HPDE6-E6E7 (cell line): ENCODE results near the gene ELMO1.

Experiments
- DNase-seq: peaks from one replicate; pipeline ENCODE4 v3.0.0; 2011; ENCODE audit warnings: missing footprints; ENCODE audit errors: extremely low spot score

ELMO1 gene

GRCh38 chr7:36884910-36885309 lies 563.8 kb downstream of the ELMO1 start:
- DNase-seq = no peak

GRCh38 chr7:36884351-36884750 lies 564.3 kb downstream of the ELMO1 start:
- no peak for DNase-seq

DNA sequence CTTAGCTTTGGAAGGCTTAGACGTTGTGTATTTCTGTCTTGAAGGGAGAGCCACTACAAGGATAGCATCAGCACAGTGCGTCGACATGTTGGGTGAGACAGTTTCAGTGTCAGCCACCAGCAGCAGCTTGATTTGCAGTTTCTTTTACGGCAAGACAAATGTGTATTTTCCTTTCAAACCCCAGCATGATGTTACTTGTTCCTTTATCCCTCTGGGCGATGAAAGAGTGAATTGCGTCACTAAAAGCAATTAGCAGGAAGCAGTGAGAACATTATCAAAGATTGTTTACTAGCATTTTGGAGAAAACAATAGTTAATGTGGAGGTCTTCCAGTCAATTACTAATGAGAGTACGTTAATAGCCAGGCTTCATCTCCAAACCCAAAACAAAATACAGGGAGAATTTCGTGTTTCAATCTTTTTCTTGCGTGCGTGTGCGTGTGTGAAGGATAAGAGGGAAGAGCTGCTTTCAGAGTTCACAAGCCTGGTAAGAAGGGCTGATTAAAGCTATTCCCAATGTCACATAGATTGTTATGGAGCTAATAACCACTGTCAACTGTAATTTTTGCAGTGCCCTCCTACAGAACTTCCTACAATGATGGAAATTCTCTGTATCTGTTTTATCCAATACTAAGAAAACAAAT lies 567.3 kb downstream of the ELMO1 start:
- DNase-seq = peak; percentile 3

- DNase-seq = no peak
Observed at GRCh38 chr7:36880108-36880507, 568.6 kb downstream of the ELMO1 start.

DNA sequence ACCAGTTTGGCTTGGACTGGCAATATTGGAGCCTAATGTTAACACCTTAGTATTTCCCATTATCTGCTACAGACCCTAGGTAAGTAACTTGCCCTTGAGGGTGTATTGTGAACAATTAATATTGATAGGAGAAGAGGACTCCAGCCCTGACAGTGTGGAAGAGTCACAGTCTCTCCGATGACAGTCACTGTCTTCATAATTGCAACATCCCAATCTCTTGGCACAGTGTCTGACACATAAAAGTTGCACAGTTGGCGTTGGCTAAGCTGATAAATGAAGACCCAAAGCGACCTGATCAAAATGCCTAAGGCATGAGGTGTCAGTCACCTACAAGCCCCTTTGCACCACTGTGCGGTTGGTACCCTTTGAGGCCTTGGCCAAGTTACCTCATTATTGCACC lies 569.6 kb downstream of the ELMO1 start:
- no peak for DNase-seq

GRCh38 chr7:36878288-36878687 lies 570.4 kb downstream of the ELMO1 start:
- no peak for DNase-seq

- no peak for DNase-seq
Observed at GRCh38 chr7:36875794-36876193, 572.9 kb downstream of the ELMO1 start.

DNA sequence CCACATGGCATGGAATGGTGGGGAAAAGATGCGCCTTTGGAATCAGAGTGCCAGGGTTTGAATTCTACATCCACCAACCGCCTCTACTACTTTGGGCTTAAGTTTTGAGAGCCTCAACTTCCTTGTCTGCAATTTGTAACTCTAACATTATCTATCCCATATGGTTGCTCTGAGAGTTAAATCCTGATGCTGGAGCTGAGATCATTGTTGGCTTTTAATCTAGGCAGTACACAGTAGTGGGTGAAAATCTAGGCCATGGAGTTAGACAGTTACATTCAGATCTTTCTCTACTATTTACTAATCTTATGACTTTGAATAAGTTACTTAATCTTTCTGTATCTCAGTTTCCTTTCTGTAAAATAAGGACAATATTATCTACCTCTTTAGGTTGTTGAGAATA lies 574.6 kb downstream of the ELMO1 start:
- no peak for DNase-seq

DNA sequence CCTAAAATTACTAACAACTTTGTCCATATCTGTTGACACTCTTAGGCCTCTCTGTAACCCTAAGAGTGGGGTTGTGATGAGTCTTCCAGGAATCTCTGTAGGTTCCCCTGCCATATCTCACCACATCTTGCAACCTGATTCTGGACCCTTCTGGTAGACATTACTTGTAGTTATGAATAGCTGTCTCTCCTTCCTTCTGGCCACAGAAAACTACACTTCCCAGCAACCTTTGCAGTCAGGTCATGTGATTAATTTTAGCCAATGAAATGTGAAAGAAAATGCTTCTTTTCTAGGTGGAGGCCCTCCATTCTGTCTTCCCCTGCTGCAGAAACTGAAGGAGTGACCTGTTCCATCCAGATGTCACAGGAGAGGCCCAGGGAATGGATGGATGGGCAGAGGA lies 576.8 kb downstream of the ELMO1 start:
- DNase-seq = no peak

DNA sequence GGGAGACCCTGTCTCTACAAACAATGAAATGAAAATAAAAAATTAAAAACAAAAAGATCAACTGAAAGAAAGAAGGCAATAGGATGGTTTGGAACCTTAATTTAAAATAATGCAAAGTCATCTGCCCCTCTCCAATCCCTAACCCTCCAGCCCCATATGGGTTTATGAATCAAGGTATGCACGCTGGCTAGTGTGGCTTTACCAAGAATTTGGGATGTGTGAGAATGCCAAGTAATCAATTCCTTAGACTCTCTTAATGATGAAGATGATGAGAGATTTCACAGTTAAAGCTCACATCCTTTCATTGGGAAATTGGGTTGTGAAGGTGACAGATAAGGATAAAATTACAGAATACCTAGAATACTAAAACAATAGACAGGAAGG lies 577.3 kb downstream of the ELMO1 start:
- no peak for DNase-seq

- no peak for DNase-seq
Observed at GRCh38 chr7:36870625-36871354, 577.9 kb downstream of the ELMO1 start.

- DNase-seq = no peak
Observed at GRCh38 chr7:36868727-36869411, 579.8 kb downstream of the ELMO1 start.

GRCh38 chr7:36865019-36865418 lies 583.6 kb downstream of the ELMO1 start:
- no peak for DNase-seq

GRCh38 chr7:36863901-36864701 lies 584.6 kb downstream of the ELMO1 start:
- DNase-seq = no peak

- DNase-seq = no peak
Observed at GRCh38 chr7:36862771-36863261, 585.8 kb downstream of the ELMO1 start.

GRCh38 chr7:36861656-36862055 lies 587.0 kb downstream of the ELMO1 start:
- DNase-seq = no peak

DNA sequence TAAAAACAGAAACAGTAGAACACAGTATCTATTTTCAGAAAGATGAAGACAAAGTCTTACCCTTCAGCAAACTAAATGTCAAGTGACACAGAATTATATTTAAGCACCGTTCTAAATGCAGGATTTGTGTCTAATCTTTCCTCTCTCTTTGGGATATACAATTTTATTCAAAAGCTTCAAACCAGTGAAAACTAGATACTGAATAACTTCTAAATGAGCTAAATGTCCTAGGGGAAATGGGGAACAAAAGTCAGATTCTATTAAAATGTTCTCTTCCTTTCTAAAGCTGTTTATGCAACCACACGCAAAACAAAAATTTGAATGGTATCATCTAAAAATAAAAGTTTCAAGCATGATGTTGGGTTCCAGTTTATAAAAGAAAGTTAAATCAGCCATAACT lies 588.0 kb downstream of the ELMO1 start:
- no peak for DNase-seq

- peak; percentile 2 for DNase-seq
Observed at GRCh38 chr7:36855330-36855729, 593.3 kb downstream of the ELMO1 start.

GRCh38 chr7:36854652-36855051 lies 594.0 kb downstream of the ELMO1 start:
- no peak for DNase-seq

GRCh38 chr7:36852931-36853330 lies 595.7 kb downstream of the ELMO1 start:
- DNase-seq = no peak

- DNase-seq = no peak
Observed at GRCh38 chr7:36852017-36852416, 596.6 kb downstream of the ELMO1 start.

GRCh38 chr7:36851382-36851781 lies 597.3 kb downstream of the ELMO1 start:
- DNase-seq = no peak
